Spinal cord (tissue), 10 donors: ENCODE data around the gene STX1B. TPM values are rescaled to one million over a fixed set of nuclear protein-coding genes. Genes with fewer than 3 reads are reported as not detected.
A peak's percentile ranks its signal among the peaks of the same experiment; 100 is the strongest.

ENCODE experiments used
- DNase-seq, 6 donors: peaks; one replicate each; pipeline versions ENCODE4 v3.0.0 to v3.0.0-alpha.2; 2013 to 2015; ENCODE audit warnings: low spot score in 6 of 6, low read depth in 4 of 6
- H3K27ac ChIP-seq: one replicate; pipeline ENCODE4 v1.5.1; 2013; ENCODE audit warnings: low read depth, low read length, control low read depth
- H3K27me3 ChIP-seq: one replicate; pipeline ENCODE4 v1.6.1; 2013; ENCODE audit warnings: low read length; ENCODE audit not compliant: control insufficient read depth, insufficient read depth
- H3K36me3 ChIP-seq: one replicate; pipeline ENCODE4 v1.6.1; 2013; ENCODE audit warnings: low read length; ENCODE audit not compliant: control insufficient read depth, insufficient read depth
- H3K4me1 ChIP-seq: one replicate; pipeline ENCODE4 v1.6.1; 2013; ENCODE audit warnings: low read length; ENCODE audit not compliant: control insufficient read depth, insufficient read depth
- H3K4me3 ChIP-seq: one replicate; pipeline ENCODE4 v1.5.1; 2013; ENCODE audit warnings: low read depth, low read length, control low read depth
- H3K9me3 ChIP-seq: one replicate; pipeline ENCODE4 v1.6.1; 2013; ENCODE audit warnings: low read length; ENCODE audit not compliant: control insufficient read depth, insufficient read depth
- WGBS: methylation state at CpG from one replicate; pipeline ENCODE4 v1.1.5; 2013; ENCODE audit warnings: missing lambda C conversion rate; ENCODE audit not compliant: insufficient coverage; 5-methylcytosine and 5-hydroxymethylcytosine counted together
- long read RNA-seq, 4 donors: transcript quantifications; one replicate each; lab custom pipeline, GENCODE V29; 2026
- polyA plus RNA-seq, 2 donors: library from polyadenylated mRNA; unstranded; fragments of 120-200 nt; gene quantifications; one replicate each; pipeline ENCODE4 v1.2.1, GENCODE V29; 2013; ENCODE audit not compliant: insufficient read length in 2 of 2
- total RNA-seq, 2 donors: library from RNA; depleted of rRNA in 1 of 2; stranded (reverse); fragments of 120-200 nt in 1 of 2; fragments of >200 nt in 1 of 2; gene quantifications; one replicate each; pipeline versions ENCODE4 v1.2.3 to v1.2.4, GENCODE V29; 2013 to 2014
- donor health status: healthy.

Gene STX1B
- total RNA-seq, result 10 to 100 TPM; 16.0 to 46.5 TPM
- 100 to 1,000 TPM; 116 to 130 TPM for polyA plus RNA-seq
- long read RNA-seq, donor 1, full-length matches to known transcripts, result 24 of 159 reads
- long read RNA-seq, donor 1, partial matches to known transcripts, result 135 of 159 reads
- long read RNA-seq, donor 1, other reads (novel, unspliced or antisense), result 0 of 159 reads
- long read RNA-seq, donor 2, full-length matches to known transcripts, result 1 of 11 reads
- long read RNA-seq, donor 2, partial matches to known transcripts, result 10 of 11 reads
- long read RNA-seq, donor 2, other reads (novel, unspliced or antisense), result 0 of 11 reads
- long read RNA-seq, donor 3, full-length matches to known transcripts, result 4 of 4 reads
- long read RNA-seq, donor 3, partial matches to known transcripts, result 0 of 4 reads
- long read RNA-seq, donor 3, other reads (novel, unspliced or antisense), result 0 of 4 reads
- long read RNA-seq, donor 4, partial matches to known transcripts, result 18 of 18 reads
- long read RNA-seq, donor 4, other reads (novel, unspliced or antisense), result 0 of 18 reads

DNA sequence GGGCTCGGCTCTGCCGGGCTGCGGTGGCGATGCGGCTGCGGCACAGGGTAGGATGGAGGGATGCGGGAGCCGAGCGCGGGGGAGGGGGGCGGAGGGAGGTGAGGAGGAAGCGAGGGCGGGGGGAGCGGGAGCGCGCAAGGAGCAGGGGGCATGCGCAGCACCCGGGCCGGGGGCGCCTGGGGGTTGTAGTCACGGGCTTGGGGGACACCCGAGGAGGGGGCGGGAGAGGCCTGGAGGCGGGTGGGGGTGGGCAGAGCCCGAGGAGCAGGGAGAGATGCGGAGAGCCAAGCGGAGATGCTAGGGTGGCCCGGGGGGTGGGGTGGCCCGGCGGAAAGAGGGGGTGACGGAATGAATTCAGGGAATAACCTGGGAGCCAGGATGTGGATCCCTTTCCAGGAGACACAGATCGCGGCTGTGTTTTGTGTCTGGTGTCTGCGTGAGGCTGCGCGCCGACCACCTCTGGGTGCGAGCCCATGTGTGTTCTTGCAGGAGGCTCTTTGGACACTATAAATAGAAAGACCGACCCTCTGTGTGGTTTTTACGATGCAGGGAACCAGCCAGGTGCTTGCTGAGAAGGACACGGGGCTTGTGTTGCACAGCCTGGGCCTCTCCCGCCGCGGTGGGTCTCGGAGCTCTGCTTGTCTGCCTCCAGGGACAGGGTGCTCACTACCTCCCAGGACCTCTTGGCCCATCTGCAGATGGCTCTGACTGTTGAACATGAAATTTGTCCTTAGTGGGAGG is at the start of gene STX1B:
STX1B (minus strand) TSS at position 54 of the 741 bp plus-strand sequence. CDS start 242 bp downstream, outside the sequence.
- H3K27ac ChIP-seq, result no peak within 1 kb of the TSS
- H3K4me3 ChIP-seq, result peak within 1 kb of the TSS; percentile 40
- H3K27me3 ChIP-seq, result no peaks in the 10 kb centered on the region
- peaks cover 15% of the 10 kb centered on the region for H3K36me3 ChIP-seq
- no peaks in the 10 kb centered on the region for H3K9me3 ChIP-seq
- DNase-seq, result peak in 5 of 6 donors; percentile 76 to 98 (median 82)
- H3K4me1 ChIP-seq, result peaks cover 25% of the 10 kb centered on the region
- WGBS, result 5% methylated on average over 26 of the region's 45 CpGs

DNA sequence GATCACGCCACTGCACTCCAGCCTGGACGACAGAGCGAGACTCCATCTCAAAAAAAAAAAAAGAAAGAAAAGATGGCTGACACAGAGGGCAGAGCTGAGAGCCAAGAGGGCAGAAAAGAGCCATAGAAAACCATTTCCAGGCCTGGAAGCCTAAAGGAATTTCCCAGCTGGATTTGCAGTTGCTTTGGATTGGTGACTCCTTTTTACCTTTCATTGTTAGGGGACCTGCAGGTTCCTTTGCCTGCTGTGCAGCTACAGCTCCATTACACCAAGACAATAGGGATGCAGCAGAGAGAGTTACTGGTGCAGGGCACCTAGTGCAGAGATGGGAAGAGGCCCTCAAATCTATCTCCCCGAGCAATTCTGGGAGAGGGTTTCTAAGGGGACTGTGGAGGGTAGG is 45.2 kb upstream of the STX1B start:
- no peak overlapping the region for H3K27ac ChIP-seq
- H3K36me3 ChIP-seq, result peaks cover 22% of the 10 kb centered on the region
- DNase-seq, result no peak
- H3K9me3 ChIP-seq, result no peaks in the 10 kb centered on the region
- H3K4me3 ChIP-seq, result no peak overlapping the region
- H3K4me1 ChIP-seq, result no peaks in the 10 kb centered on the region
- WGBS, result 100% methylated on average over 1 of the region's 4 CpGs
- no peaks in the 10 kb centered on the region for H3K27me3 ChIP-seq

DNA sequence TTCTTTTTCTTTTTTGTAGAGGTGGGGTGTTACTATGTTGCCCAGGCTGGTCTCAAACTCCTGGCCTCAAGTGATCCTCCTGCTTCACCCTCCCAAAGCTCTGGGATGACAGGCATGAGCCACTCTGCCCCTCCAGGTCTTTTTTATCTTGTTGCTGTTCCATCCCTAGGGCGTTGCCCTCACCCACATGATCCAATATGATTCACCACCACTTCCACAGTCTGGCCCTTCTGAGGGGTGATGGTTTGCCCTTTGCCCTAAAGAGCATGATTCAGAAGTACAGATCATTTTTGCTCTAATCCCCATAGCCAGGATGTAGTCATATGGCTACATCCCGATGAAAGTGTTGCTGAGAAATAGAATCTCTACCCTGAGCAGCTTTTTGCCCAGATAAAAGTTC is 41.7 kb upstream of the STX1B start:
- no CpG with 5 or more reads among the region's 2 CpGs for WGBS
- DNase-seq, result no peak
- H3K4me3 ChIP-seq, result no peak overlapping the region
- no peaks in the 10 kb centered on the region for H3K27me3 ChIP-seq
- no peak overlapping the region for H3K27ac ChIP-seq
- H3K4me1 ChIP-seq, result no peaks in the 10 kb centered on the region
- peaks cover 6% of the 10 kb centered on the region for H3K36me3 ChIP-seq
- no peaks in the 10 kb centered on the region for H3K9me3 ChIP-seq

DNA sequence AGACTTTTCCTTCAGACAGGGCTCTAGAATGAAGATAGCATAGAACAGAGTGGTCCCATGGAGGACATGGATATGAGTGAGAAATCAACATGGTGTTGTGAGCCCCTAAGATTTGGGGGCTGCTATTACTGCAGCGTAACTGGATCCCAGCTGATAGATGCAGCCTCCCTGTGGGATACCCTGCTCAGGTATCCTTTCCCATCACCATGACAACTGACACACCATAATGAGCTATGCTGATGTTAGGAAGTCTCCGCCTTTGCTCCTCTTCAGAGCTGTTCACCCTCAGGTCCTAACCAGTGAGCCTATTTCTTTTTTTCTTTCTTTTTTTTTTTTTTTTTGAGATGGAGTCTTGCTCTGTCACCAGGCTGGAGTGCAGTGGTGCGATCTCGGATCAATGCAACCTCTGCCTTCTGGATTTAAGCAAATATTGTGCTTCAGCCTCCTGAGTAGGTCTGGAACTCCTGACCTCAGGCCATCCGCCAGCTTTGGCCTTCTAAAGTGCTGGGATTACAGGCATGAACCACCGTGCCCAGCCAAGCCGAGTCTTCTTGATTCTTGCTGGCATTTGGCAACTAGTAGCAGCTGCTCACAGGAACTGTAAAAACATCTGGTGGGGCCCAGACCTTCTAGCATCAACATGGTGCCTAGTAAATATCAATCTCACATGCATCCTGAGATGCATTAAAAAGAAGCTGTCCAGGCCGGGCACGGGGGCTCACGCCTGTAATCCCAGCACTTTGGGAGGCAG is 40.0 kb upstream of the STX1B start:
- WGBS, result 78% methylated on average over 8 of the region's 10 CpGs
- H3K9me3 ChIP-seq, result no peaks in the 10 kb centered on the region
- H3K36me3 ChIP-seq, result no peaks in the 10 kb centered on the region
- H3K27ac ChIP-seq, result no peak overlapping the region
- no peak overlapping the region for H3K4me3 ChIP-seq
- no peak for DNase-seq
- no peaks in the 10 kb centered on the region for H3K4me1 ChIP-seq
- no peaks in the 10 kb centered on the region for H3K27me3 ChIP-seq

DNA sequence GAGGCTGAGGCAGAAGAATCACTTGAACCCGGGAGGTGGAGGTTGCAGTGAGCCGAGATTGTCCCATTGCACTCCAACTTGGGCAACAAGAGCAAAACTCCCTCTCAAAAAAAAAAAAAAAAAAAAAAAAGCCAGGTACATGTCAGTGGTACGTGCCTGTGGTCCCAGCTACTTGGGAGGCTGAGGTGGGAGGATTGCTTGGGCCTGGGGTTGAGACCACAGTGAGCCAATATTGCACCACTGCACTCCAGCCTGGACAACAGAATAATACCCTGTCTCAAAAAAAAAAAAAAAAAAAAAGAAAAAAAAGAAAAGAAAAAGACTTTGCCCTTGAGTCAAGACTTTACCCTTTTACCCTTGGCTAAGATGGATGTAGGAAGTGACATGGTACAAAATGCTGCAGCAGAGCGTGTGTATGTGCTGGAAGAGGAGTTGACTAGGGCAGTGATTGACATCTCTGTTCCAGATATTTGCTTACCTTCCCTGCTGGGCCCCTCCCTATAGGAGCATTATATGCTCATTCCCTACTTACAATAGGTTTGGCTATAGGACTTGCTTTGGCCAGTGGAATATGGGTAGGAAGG is 33.6 kb upstream of the STX1B start:
- H3K4me1 ChIP-seq, result peaks cover 6% of the 10 kb centered on the region
- no peaks in the 10 kb centered on the region for H3K9me3 ChIP-seq
- WGBS, result no CpG with 5 or more reads among the region's 4 CpGs
- H3K27ac ChIP-seq, result no peak overlapping the region
- H3K4me3 ChIP-seq, result no peak overlapping the region
- H3K36me3 ChIP-seq, result peaks cover 41% of the 10 kb centered on the region
- H3K27me3 ChIP-seq, result no peaks in the 10 kb centered on the region
- no peak for DNase-seq

DNA sequence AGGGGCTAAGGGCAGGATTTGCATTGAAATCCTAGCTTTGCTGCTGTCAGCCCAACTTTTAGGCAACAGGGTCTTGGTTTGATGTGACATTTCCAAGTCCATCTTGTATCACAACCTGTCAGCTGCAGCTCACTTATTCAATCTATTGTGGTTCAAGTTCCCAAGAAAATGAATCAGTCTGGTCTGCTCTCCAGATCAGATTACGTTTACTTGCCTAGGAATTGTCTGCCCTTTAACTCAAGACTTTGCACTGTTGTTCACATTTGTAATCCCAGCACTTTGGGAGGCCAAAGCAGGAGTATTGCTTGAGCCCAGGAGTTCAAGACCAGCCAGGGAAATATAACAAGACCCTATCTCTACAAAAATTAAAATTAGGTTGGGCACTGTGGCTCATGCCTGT is 32.9 kb upstream of the STX1B start:
- Histone ChIP-seq H3K9me3 (no peaks in the 10 kb centered on the region), H3K27me3 (no peaks in the 10 kb centered on the region), H3K4me1 (peaks cover 11% of the 10 kb centered on the region), H3K4me3 (no peak overlapping the region), H3K27ac (no peak overlapping the region), H3K36me3 (peaks cover 47% of the 10 kb centered on the region)
- 91% methylated on average over 1 of the region's 1 CpG for WGBS
- no peak for DNase-seq

DNA sequence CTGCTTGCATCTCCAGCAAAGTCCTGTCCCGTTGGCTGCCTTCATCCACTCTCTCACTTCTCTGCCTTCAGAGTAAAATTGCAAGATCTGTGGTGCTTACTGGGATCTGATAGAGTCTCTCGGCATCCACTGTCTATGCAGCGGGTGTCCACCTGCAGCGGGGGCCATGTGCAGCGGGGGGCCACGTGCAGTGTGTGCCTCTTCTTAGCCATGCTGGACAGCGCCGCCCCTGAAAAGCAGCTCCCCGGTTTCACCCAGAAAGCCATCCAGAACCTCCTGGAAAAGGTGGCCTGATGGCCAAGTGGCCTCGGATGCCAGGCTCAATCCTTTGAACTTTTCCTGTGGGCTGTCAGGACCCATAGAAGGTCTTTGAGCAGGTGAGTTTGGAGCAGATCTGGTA is 32.4 kb upstream of the STX1B start:
- H3K36me3 ChIP-seq, result peaks cover 52% of the 10 kb centered on the region
- WGBS, result 87% methylated on average over 10 of the region's 10 CpGs

DNA sequence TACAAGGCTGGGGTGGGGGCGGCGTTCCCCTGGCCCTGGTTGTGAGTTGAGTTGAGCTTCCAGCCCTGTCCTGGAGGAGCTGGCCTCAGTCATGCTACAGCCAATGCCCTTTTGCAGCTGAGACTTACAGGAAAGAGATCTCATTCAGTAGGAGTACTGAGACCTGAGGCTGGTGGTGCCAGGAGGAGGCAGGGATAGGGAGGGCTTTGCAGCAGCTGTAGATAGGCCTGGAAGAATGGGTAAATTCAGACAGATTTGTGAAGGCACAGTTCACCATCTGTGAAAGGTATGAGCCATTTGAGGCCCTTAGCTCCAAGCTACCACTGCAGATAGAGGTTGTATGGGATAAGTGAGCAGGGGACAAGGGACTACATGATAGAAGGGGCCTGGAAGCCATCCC is 28.6 kb upstream of the STX1B start:
- H3K36me3 ChIP-seq, result peaks cover 71% of the 10 kb centered on the region
- H3K27me3 ChIP-seq, result no peaks in the 10 kb centered on the region
- DNase-seq, result peak in 1 of 6 donors; percentile 26
- no peak overlapping the region for H3K27ac ChIP-seq
- H3K4me3 ChIP-seq, result no peak overlapping the region
- no peaks in the 10 kb centered on the region for H3K9me3 ChIP-seq
- 86% methylated on average over 2 of the region's 2 CpGs for WGBS
- peaks cover 19% of the 10 kb centered on the region for H3K4me1 ChIP-seq

More for the DNA sequence above, 32.4 kb upstream of the STX1B start:
- Histone ChIP-seq H3K4me3 (no peak overlapping the region), H3K27ac (no peak overlapping the region), H3K9me3 (no peaks in the 10 kb centered on the region), H3K4me1 (peaks cover 14% of the 10 kb centered on the region), H3K27me3 (no peaks in the 10 kb centered on the region)
- no peak for DNase-seq

DNA sequence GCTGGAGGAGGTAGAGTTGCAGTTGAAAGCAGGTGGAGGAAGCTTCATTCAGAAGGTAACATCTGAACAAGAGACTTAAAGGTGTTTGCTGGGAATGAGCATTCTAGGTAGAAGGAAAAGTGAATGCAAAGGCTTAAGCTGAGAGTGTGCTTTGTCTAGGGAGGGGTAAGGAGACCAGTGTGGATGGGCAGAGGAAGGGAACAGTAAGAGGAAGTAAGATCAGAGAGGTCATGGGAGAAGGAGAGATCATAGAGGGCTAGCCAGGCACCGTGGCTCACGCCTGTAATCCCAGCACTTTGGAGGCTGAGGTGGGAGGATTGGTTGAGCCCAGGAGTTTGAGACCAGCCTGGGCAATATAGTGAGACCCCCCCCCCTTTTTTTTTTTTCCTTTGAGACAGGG is 26.3 kb upstream of the STX1B start:
- no peak for DNase-seq
- Histone ChIP-seq H3K4me1 (peaks cover 21% of the 10 kb centered on the region), H3K4me3 (no peak overlapping the region), H3K9me3 (no peaks in the 10 kb centered on the region), H3K36me3 (peaks cover 58% of the 10 kb centered on the region), H3K27ac (no peak overlapping the region), H3K27me3 (no peaks in the 10 kb centered on the region)
- 42% methylated on average over 2 of the region's 2 CpGs for WGBS
